PC-9 (cell line): ENCODE measurements around the gene ZDHHC14. TPM values are rescaled to one million over a fixed set of nuclear protein-coding genes. Genes with fewer than 3 reads are reported as not detected.

Source experiments
- BruUV-seq: library from RNA; stranded (reverse); fragments of 400-500 nt; replicated peaks from 2 replicates; lab custom pipeline; 2021; lab: Mats Ljungman, UMichigan
- CTCF ChIA-PET: fragments of 300-600 bp; sonication (Branson Sonifier 250); formaldehyde crosslinking; loops from one replicate; lab custom pipeline; 2022; ENCODE audit warnings: antibody characterized with exemption; lab: Charles Lee
- POLR2A ChIA-PET: fragments of 300-600 bp; sonication (Branson Sonifier 250); formaldehyde crosslinking; loops from one replicate; lab custom pipeline; 2022; ENCODE audit warnings: antibody characterized with exemption; ENCODE audit not compliant: unreplicated experiment; lab: Charles Lee
- DNase-seq, 2 experiments: peaks; one replicate each; pipeline versions ENCODE4 v3.0.0 to v3.0.0-alpha.2; 2015 to 2022; ENCODE audit warnings: mixed read lengths in 1 of 2
- H2AFZ ChIP-seq: fragments of 200-600 bp; sonication (generic); 2 replicates; pipeline ENCODE4 v1.8.1; 2017; ENCODE audit warnings: antibody characterized with exemption
- H3F3A ChIP-seq: fragments of 200-600 bp; sonication (generic); 2 replicates; pipeline ENCODE4 v1.8.1; 2017; ENCODE audit warnings: antibody characterized with exemption, mild to moderate bottlenecking, low read depth; ENCODE audit not compliant: insufficient read depth
- H3K27ac ChIP-seq: fragments of 200-600 bp; sonication (generic); 2 replicates; pipeline ENCODE4 v1.6.1; 2016; ENCODE audit warnings: mixed run types
- H3K27me3 ChIP-seq: fragments of 200-600 bp; sonication (generic); 2 replicates; pipeline ENCODE4 v1.6.1; 2016; ENCODE audit warnings: low read depth, mixed run types; ENCODE audit not compliant: insufficient read depth
- H3K36me3 ChIP-seq: fragments of 200-600 bp; sonication (generic); 2 replicates; pipeline ENCODE4 v1.6.1; 2016; ENCODE audit warnings: low read depth, mixed run types
- H3K4me1 ChIP-seq: fragments of 200-600 bp; sonication (generic); replicated peaks from 2 replicates; pipeline ENCODE4 v1.6.1; 2016; ENCODE audit warnings: mixed run types; ENCODE audit not compliant: insufficient read depth
- H3K4me2 ChIP-seq: fragments of 200-600 bp; sonication (generic); 2 replicates; pipeline ENCODE4 v1.6.1; 2017; ENCODE audit warnings: mixed run types
- H3K4me3 ChIP-seq: fragments of 200-600 bp; sonication (generic); 2 replicates; pipeline ENCODE4 v1.6.1; 2016; ENCODE audit warnings: mixed run types
- H3K79me2 ChIP-seq: fragments of 200-600 bp; sonication (generic); 2 replicates; pipeline ENCODE4 v1.6.1; 2017; ENCODE audit warnings: low read depth, mixed run types
- H3K9me2 ChIP-seq: fragments of 200-600 bp; sonication (generic); 2 replicates; pipeline ENCODE4 v1.8.1; 2017; ENCODE audit warnings: mild to moderate bottlenecking; ENCODE audit not compliant: insufficient read depth
- H3K9me3 ChIP-seq: fragments of 200-600 bp; sonication (generic); 2 replicates; pipeline ENCODE4 v1.8.1; 2016; ENCODE audit warnings: low read depth; ENCODE audit not compliant: insufficient read depth
- H4K20me1 ChIP-seq: fragments of 200-600 bp; sonication (generic); 2 replicates; pipeline ENCODE4 v1.8.1; 2017; ENCODE audit not compliant: insufficient read depth
- EZH2 ChIP-seq: fragments of 200-600 bp; sonication (generic); IDR thresholded peaks from 2 replicates; pipeline ENCODE4 v1.8.0; 2017; ENCODE audit warnings: antibody characterized with exemption, low read depth
- intact Hi-C: fragments of 100-400 bp; cut with micrococcal nuclease; formaldehyde crosslinking; loops from one replicate; pipeline ENCODE4 v1.10.0; 2022; ENCODE audit not compliant: unreplicated experiment
- total RNA-seq: library from RNA; stranded (reverse); gene quantifications from 2 replicates; pipeline ENCODE4 v1.2.3, GENCODE V29; 2021
- TF ChIP-seq, protein P1 (sequence below): fragments of 200-600 bp; sonication (generic); conservative IDR thresholded peaks from 2 replicates; pipeline ENCODE4 v1.6.1; 2017; ENCODE audit warnings: mixed run types, antibody characterized with exemption, mild to moderate bottlenecking, moderate library complexity

ZDHHC14 gene
- total RNA-seq, 1 experiment from 2014 or later: 5.6 TPM

DNA sequence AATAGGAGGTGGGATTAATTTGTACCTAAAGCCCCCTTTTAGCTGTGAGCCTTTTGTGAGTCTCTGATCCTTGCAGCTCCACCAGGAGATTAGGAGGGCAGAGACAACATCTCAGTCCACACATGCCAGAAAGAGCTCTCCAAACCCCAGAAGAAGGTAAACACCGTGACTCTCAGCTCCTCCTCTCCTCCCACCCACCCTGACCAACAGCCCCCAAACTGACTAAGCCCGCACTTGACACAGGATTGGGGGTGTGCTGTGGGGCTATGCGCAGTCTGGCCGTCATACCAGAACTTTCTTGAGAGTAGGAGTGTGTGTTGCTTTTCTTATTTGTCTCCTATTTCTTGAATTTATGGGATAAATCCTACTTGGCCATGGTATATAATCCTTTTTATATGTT is 277.3 kb downstream of the ZDHHC14 start:
- ChIA-PET POLR2A (no interaction called here), CTCF (no interaction called here)
- Histone ChIP-seq H3K4me1 (no peaks in the 10 kb centered on the region), H3K9me2 (no peaks in the 10 kb centered on the region), H3K27me3 (no peaks in the 10 kb centered on the region), H3K79me2 (no peaks in the 10 kb centered on the region), H3K9me3 (no peaks in the 10 kb centered on the region), H3K36me3 (no peaks in the 10 kb centered on the region), H3K4me3 (no peak overlapping the region), H3F3A (no peaks in the 10 kb centered on the region), H3K4me2 (no peak overlapping the region), H4K20me1 (no peaks in the 10 kb centered on the region), H2AFZ (no peak overlapping the region), H3K27ac (no peak overlapping the region)
- intact Hi-C loops: no loop called here
- BruUV-seq: no TSS peak
- no peak for DNase-seq
- TF ChIP-seq, protein P1, sequence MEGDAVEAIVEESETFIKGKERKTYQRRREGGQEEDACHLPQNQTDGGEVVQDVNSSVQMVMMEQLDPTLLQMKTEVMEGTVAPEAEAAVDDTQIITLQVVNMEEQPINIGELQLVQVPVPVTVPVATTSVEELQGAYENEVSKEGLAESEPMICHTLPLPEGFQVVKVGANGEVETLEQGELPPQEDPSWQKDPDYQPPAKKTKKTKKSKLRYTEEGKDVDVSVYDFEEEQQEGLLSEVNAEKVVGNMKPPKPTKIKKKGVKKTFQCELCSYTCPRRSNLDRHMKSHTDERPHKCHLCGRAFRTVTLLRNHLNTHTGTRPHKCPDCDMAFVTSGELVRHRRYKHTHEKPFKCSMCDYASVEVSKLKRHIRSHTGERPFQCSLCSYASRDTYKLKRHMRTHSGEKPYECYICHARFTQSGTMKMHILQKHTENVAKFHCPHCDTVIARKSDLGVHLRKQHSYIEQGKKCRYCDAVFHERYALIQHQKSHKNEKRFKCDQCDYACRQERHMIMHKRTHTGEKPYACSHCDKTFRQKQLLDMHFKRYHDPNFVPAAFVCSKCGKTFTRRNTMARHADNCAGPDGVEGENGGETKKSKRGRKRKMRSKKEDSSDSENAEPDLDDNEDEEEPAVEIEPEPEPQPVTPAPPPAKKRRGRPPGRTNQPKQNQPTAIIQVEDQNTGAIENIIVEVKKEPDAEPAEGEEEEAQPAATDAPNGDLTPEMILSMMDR: no peak
- TF ChIP-seq EZH2: no peak

DNA sequence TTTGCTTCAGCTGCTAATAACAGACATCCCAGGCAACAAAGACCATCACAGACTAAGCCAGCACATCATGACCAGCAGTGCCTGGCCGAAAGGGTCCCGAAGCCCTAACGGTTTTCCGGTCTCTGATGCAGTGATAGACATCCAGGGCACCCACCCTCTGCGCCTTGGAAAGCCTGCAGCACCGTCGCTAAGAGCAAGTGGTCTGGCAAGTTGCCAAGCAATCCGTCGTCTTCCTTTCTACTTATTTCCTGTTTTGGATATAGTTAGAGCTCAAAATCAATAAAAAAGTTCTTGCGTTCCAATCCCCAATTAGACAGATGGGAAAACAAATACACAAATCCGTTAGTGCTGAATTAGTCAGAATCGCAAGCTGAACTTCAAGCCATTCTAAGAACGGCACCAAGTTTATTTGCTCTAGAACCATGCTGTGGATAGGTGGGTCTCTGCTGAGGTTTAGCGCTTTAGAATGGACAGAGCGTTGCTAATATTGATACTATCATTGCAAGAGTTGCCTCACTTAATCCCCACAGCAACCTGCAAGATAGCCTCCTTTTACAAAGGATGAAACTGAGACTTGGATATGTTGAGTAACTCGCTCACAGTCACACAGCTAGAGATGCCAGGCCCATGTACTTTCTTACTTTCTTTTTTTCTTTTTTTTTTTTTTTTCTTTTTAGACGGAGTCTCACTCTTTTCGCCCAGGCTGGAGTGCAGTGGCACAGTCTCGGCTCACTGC is 278.7 kb downstream of the ZDHHC14 start:
- H3K9me2 ChIP-seq: no peaks in the 10 kb centered on the region
- CTCF ChIA-PET: no interaction called here
- TF ChIP-seq, protein P1: no peak
- TF ChIP-seq EZH2: no peak
- no peaks in the 10 kb centered on the region for H3K9me3 ChIP-seq
- no peak overlapping the region for H2AFZ ChIP-seq
- intact Hi-C loops: loop anchor here (10.0 kb wide), 1 partner anchor 215 kb away; no protein-coding TSS in a partner anchor
- H4K20me1 ChIP-seq: no peaks in the 10 kb centered on the region
- H3K79me2 ChIP-seq: no peaks in the 10 kb centered on the region
- DNase-seq: no peak
- no peaks in the 10 kb centered on the region for H3K4me1 ChIP-seq
- BruUV-seq: no TSS peak
- no peak overlapping the region for H3K4me2 ChIP-seq
- no peak overlapping the region for H3K4me3 ChIP-seq
- H3F3A ChIP-seq: no peaks in the 10 kb centered on the region
- no peaks in the 10 kb centered on the region for H3K36me3 ChIP-seq
- H3K27me3 ChIP-seq: no peaks in the 10 kb centered on the region
- H3K27ac ChIP-seq: no peak overlapping the region
- POLR2A ChIA-PET: no interaction called here

GRCh38 chr6:157660414-157660813 is 279.4 kb downstream of the ZDHHC14 start:
- Histone ChIP-seq H3K79me2 (no peaks in the 10 kb centered on the region), H3K27me3 (no peaks in the 10 kb centered on the region), H3K4me1 (no peaks in the 10 kb centered on the region), H2AFZ (no peak overlapping the region), H3K36me3 (no peaks in the 10 kb centered on the region), H3K9me2 (no peaks in the 10 kb centered on the region), H3K9me3 (no peaks in the 10 kb centered on the region), H4K20me1 (no peaks in the 10 kb centered on the region), H3K4me3 (no peak overlapping the region), H3K4me2 (no peak overlapping the region), H3K27ac (no peak overlapping the region), H3F3A (no peaks in the 10 kb centered on the region)
- TF ChIP-seq, protein P1: no peak
- no peak for TF ChIP-seq EZH2
- no peak for DNase-seq
- CTCF ChIA-PET: no interaction called here
- no TSS peak for BruUV-seq
- intact Hi-C loops: loop anchor here (10.0 kb wide), 1 partner anchor 214 kb away; no protein-coding TSS in a partner anchor
- POLR2A ChIA-PET: no interaction called here
